Activated T-cell treated with anti-CD3 and anti-CD28 coated beads, Interleukin-2, amount 50 U/mL, for 24 hours (primary cell): ENCODE data around the gene MRFAP1L1.
"Not testable (repeated sequence)": the region's sequence is repeated elsewhere in the genome, so short reads cannot be mapped to it uniquely, and the experiment has no call there.

ENCODE experiments used
- DNase-seq: peaks from one replicate; pipeline ENCODE4 v3.0.0-alpha.2; 2020
- H3K27ac Mint-ChIP-seq: 2 replicates; pipeline ENCODE4 v1.8.0; 2020; ENCODE audit warnings: mild to moderate bottlenecking, mixed read lengths
- H3K27me3 Mint-ChIP-seq: 2 replicates; pipeline ENCODE4 v1.8.0; 2020; ENCODE audit warnings: mixed read lengths
- H3K36me3 Mint-ChIP-seq: 2 replicates; pipeline ENCODE4 v1.8.0; 2020; ENCODE audit warnings: low read depth, mixed read lengths
- H3K4me1 Mint-ChIP-seq: 2 replicates; pipeline ENCODE4 v1.8.0; 2020; ENCODE audit warnings: low read depth, mixed read lengths
- H3K4me3 Mint-ChIP-seq: 2 replicates; pipeline ENCODE4 v1.8.0; 2020; ENCODE audit warnings: mild to moderate bottlenecking, moderate library complexity, mixed read lengths
- H3K9me3 Mint-ChIP-seq: 2 replicates; pipeline ENCODE4 v1.8.0; 2020; ENCODE audit warnings: mixed read lengths

MRFAP1L1 gene

DNA sequence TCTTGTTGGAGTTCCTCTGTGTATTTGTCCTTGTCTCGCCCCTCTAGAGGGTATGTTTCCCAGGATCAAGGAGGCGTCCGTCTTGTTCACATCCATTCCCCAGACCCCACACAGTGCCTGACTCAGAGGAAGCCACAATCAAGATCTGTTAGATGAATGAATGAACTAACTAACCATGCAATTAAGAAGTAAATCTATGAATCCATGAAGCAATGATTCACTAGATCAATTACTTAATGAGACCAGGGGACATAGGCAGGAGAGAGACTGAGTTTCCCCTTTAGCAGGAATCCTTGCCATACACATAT, 18.2 kb upstream of the MRFAP1L1 start:
- Mint-ChIP-seq H3K4me3 (no peak overlapping the region), H3K4me1 (peaks cover 5% of the 10 kb centered on the region), H3K27ac (no peak overlapping the region), H3K36me3 (no peaks in the 10 kb centered on the region), H3K9me3 (no peaks in the 10 kb centered on the region), H3K27me3 (no peaks in the 10 kb centered on the region)
- DNase-seq, result no peak

DNA sequence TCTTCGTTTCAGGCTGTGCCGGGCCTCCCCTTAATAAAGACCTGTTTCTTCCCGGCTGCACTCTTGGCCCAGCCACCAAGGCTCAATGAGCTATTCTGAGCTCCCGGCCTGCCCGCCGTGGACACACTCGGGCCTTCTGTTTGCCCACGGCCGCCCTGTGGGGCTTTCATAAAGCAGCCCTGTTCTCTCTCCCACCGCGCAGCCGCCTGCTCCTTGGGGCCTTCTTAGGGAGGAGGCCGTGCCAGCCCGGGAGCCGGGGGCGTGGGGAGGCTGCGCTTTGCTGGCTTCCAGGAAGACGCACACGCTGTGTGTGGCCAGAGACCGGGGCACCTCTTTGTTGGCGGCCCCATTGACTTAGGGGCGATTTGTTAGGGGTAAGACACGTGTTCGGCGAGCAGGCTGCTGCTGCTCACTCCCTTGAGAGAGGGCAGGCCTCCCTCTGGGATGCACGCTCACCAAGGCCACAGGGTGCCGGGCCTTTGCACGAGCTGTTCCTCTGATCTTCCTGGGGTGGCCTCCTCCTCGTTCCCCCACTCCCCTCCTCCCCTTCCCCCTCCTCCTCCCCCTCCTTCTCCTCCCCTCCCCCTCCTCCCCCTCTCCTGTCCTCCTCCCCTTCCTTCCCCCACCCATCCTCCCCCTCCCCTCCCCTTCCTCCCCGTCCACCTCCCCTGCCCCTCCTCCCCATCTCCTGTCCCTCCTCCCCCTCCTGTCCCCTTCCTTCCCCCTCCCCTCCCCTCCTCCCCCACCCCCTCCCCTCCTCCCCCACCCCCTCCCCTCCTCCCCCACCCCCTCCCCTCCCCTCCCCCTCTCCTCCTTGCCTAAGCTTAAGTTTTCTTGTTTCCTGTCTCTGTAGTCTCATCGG, 17.6 kb upstream of the MRFAP1L1 start:
- no peak overlapping the region for H3K27ac Mint-ChIP-seq
- no peak overlapping the region for H3K4me3 Mint-ChIP-seq
- H3K36me3 Mint-ChIP-seq, result no peaks in the 10 kb centered on the region
- H3K9me3 Mint-ChIP-seq, result no peaks in the 10 kb centered on the region
- DNase-seq, result no peak
- H3K27me3 Mint-ChIP-seq, result no peaks in the 10 kb centered on the region
- peaks cover 5% of the 10 kb centered on the region for H3K4me1 Mint-ChIP-seq

GRCh38 chr4:6725427-6725961, 15.8 kb upstream of the MRFAP1L1 start:
- not testable (repeated sequence) for H3K9me3 Mint-ChIP-seq, H3K27me3 Mint-ChIP-seq, H3K27ac Mint-ChIP-seq, DNase-seq, H3K36me3 Mint-ChIP-seq, H3K4me3 Mint-ChIP-seq, H3K4me1 Mint-ChIP-seq

- Mint-ChIP-seq H3K4me3 (no peak overlapping the region), H3K4me1 (peaks cover 13% of the 10 kb centered on the region)
Measured at GRCh38 chr4:6724421-6725111, 14.9 kb upstream of the MRFAP1L1 start.

DNA sequence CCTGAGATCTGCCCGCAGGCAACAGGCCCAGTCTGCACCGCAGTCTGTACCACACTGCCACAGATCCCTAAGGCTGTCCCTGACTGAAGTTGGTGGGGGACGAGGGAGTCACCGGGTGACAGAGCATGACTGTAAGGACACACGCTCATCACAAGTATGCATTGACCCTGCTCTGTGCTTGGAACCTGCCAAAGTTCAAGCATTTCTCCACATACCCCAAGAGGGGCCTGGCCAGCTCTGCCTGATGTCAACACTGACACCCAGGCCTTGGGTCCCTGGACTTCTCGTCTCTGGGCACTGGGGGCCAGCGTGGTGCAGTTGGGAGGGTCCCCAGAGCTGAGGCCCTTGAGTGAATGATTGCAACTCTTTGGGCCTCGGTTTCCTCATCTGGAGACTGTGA, 14.2 kb upstream of the MRFAP1L1 start:
- no peak for DNase-seq
- no peaks in the 10 kb centered on the region for H3K9me3 Mint-ChIP-seq
- H3K4me3 Mint-ChIP-seq, result no peak overlapping the region
- H3K27ac Mint-ChIP-seq, result no peak overlapping the region
- no peaks in the 10 kb centered on the region for H3K27me3 Mint-ChIP-seq
- peaks cover 17% of the 10 kb centered on the region for H3K4me1 Mint-ChIP-seq
- peaks cover 3% of the 10 kb centered on the region for H3K36me3 Mint-ChIP-seq

More at GRCh38 chr4:6724421-6725111, 14.9 kb upstream of the MRFAP1L1 start:
- Mint-ChIP-seq H3K36me3 (no peaks in the 10 kb centered on the region), H3K27me3 (no peaks in the 10 kb centered on the region), H3K27ac (no peak overlapping the region), H3K9me3 (no peaks in the 10 kb centered on the region)
- no peak for DNase-seq

- Mint-ChIP-seq H3K27me3 (no peaks in the 10 kb centered on the region), H3K27ac (no peak overlapping the region), H3K9me3 (no peaks in the 10 kb centered on the region), H3K36me3 (peaks cover 10% of the 10 kb centered on the region), H3K4me1 (peaks cover 20% of the 10 kb centered on the region), H3K4me3 (no peak overlapping the region)
- no peak for DNase-seq
Measured at GRCh38 chr4:6722891-6723290, 13.2 kb upstream of the MRFAP1L1 start.

DNA sequence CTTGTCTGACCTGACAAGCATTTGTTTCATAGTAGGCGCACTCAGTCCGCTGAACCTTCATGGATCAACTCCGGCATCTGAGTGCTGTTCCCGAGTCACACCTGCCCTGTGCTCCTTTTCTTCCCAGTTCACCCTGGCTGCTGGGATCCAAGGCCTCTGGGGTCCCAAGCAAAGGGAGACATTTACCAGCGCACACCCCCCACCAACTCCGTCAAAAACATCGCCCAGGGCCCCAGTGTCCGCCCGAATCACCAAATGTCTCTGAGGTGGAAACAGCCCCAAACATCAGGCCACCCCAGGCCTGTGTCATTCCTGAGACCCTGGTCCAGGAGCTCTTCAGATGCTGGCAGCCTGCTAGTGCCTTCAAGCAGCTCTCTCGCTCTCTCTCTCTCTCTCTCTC, 11.5 kb upstream of the MRFAP1L1 start:
- DNase-seq, result no peak
- Mint-ChIP-seq H3K27ac (no peak overlapping the region), H3K36me3 (peaks cover 22% of the 10 kb centered on the region), H3K4me1 (peaks cover 19% of the 10 kb centered on the region), H3K27me3 (no peaks in the 10 kb centered on the region), H3K4me3 (no peak overlapping the region), H3K9me3 (no peaks in the 10 kb centered on the region)

GRCh38 chr4:6720202-6720699, 10.6 kb upstream of the MRFAP1L1 start:
- peak overlapping the region; percentile 85 for H3K27ac Mint-ChIP-seq

GRCh38 chr4:6719611-6720179, 10.0 kb upstream of the MRFAP1L1 start:
- Mint-ChIP-seq H3K27ac (no peak overlapping the region), H3K9me3 (no peaks in the 10 kb centered on the region), H3K4me1 (peaks cover 30% of the 10 kb centered on the region), H3K27me3 (no peaks in the 10 kb centered on the region), H3K36me3 (peaks cover 24% of the 10 kb centered on the region), H3K4me3 (no peak overlapping the region)
- no peak for DNase-seq

More at GRCh38 chr4:6720202-6720699, 10.6 kb upstream of the MRFAP1L1 start:
- Mint-ChIP-seq H3K4me3 (peak overlapping the region; percentile 21), H3K36me3 (peaks cover 24% of the 10 kb centered on the region), H3K9me3 (no peaks in the 10 kb centered on the region), H3K4me1 (peaks cover 26% of the 10 kb centered on the region), H3K27me3 (no peaks in the 10 kb centered on the region)
- DNase-seq, result peak; percentile 89

DNA sequence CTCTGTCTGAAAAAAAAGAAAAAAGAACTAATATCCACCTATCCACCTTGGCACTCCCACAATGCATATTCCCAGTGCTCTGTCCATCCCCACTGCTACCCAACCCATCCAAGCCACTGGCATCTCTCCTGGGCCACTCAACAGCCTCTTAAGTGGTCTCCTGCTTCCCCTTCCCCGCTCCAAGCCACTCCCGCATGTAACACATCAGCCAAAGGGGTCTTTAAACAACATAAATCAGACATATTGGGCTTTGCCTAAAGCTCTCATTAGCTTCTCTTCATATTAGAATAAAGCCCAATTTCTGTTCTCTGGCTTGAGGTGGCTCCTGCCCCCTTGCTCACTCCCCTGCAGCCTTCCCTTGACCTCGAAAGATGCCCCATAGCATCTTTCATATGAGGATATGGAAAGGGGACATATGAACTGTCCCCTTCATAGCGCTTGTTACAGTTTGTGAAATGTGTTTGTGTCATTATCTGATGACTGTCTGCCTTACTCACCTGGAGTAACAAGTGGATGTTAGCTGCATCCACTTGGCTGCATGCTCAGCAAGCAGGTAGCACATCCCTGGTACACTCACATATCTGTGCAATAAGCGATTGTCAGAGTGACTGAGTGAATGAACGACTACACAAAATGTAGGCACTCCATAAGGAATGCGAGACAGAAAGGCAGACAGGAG, 9.4 kb upstream of the MRFAP1L1 start:
- Mint-ChIP-seq H3K4me3 (peak overlapping the region; percentile 4), H3K9me3 (no peaks in the 10 kb centered on the region), H3K36me3 (peaks cover 24% of the 10 kb centered on the region), H3K27ac (peak overlapping the region; percentile 24), H3K4me1 (peaks cover 30% of the 10 kb centered on the region), H3K27me3 (no peaks in the 10 kb centered on the region)
- no peak for DNase-seq

- Mint-ChIP-seq H3K9me3 (no peaks in the 10 kb centered on the region), H3K27ac (peak overlapping the region; percentile 90), H3K27me3 (no peaks in the 10 kb centered on the region)
Measured at GRCh38 chr4:6716958-6717655, 7.4 kb upstream of the MRFAP1L1 start.

GRCh38 chr4:6716018-6716911, 6.6 kb upstream of the MRFAP1L1 start, which contains the start of gene BLOC1S4:
Gene BLOC1S4 (plus strand): TSS chr4:6716174. CDS start chr4:6716210, 36 bp downstream.
- H3K4me1 Mint-ChIP-seq, result peaks cover 30% of the 10 kb centered on the region
- peaks cover 24% of the 10 kb centered on the region for H3K36me3 Mint-ChIP-seq
- no peaks in the 10 kb centered on the region for H3K27me3 Mint-ChIP-seq
- DNase-seq, result peak; percentile 91
- H3K27ac Mint-ChIP-seq, result peak within 1 kb of the TSS; percentile 96
- no peaks in the 10 kb centered on the region for H3K9me3 Mint-ChIP-seq
- peak within 1 kb of the TSS; percentile 91 for H3K4me3 Mint-ChIP-seq

More at GRCh38 chr4:6716958-6717655, 7.4 kb upstream of the MRFAP1L1 start:
- peaks cover 30% of the 10 kb centered on the region for H3K4me1 Mint-ChIP-seq
- no peak for DNase-seq
- H3K36me3 Mint-ChIP-seq, result peaks cover 24% of the 10 kb centered on the region
- H3K4me3 Mint-ChIP-seq, result peak overlapping the region; percentile 91

GRCh38 chr4:6715704-6716017, 6.0 kb upstream of the MRFAP1L1 start:
- no peaks in the 10 kb centered on the region for H3K9me3 Mint-ChIP-seq
- no peaks in the 10 kb centered on the region for H3K27me3 Mint-ChIP-seq
- H3K36me3 Mint-ChIP-seq, result peaks cover 24% of the 10 kb centered on the region
- peaks cover 33% of the 10 kb centered on the region for H3K4me1 Mint-ChIP-seq
- peak overlapping the region; percentile 96 for H3K27ac Mint-ChIP-seq
- no peak for DNase-seq
- peak overlapping the region; percentile 91 for H3K4me3 Mint-ChIP-seq
